Astrocyte (in vitro differentiated cells and primary cell): Measurements from ENCODE around the gene SUPT3H.

Experiments
- EZH2 ChIP-seq: IDR thresholded peaks from 2 replicates; pipeline ENCODE4 v1.6.1; 2012; ENCODE audit warnings: mild to moderate bottlenecking, low read length, inconsistent platforms; ENCODE audit not compliant: insufficient read depth
- TF ChIP-seq, protein P1 (sequence below): IDR thresholded peaks from 2 replicates; pipeline ENCODE4 v1.5.1; 2011; ENCODE audit warnings: low read depth, mild to moderate bottlenecking, inconsistent platforms, low read length, moderate library complexity; ENCODE audit not compliant: insufficient read depth

DNA sequence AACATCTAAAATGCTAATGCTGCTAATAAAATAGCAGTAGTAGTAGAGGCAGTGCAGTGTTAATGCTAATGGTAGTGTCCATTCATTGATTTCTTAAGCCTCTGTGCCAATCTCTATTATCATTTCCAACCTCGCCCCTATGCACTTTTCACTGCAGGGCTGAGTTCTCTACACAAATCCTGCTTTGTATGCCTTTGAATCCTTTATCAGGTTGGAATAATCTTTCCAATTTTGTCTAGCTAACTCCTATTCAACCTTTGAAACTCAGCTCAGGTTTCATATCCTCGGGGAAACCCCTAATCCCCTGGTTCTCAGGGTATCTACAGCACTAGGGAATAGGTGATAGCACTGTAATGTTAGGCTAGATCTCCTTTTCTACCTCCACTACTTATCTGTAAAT, 333.6 kb downstream of the SUPT3H start:
- TF ChIP-seq, protein P1, sequence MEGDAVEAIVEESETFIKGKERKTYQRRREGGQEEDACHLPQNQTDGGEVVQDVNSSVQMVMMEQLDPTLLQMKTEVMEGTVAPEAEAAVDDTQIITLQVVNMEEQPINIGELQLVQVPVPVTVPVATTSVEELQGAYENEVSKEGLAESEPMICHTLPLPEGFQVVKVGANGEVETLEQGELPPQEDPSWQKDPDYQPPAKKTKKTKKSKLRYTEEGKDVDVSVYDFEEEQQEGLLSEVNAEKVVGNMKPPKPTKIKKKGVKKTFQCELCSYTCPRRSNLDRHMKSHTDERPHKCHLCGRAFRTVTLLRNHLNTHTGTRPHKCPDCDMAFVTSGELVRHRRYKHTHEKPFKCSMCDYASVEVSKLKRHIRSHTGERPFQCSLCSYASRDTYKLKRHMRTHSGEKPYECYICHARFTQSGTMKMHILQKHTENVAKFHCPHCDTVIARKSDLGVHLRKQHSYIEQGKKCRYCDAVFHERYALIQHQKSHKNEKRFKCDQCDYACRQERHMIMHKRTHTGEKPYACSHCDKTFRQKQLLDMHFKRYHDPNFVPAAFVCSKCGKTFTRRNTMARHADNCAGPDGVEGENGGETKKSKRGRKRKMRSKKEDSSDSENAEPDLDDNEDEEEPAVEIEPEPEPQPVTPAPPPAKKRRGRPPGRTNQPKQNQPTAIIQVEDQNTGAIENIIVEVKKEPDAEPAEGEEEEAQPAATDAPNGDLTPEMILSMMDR: no peak
- no peak for TF ChIP-seq EZH2
